ENCODE measurements around the gene ZNF710. TPM values are rescaled to one million over a fixed set of nuclear protein-coding genes. Genes with fewer than 3 reads are reported as not detected.
"Not testable (repeated sequence)": the region's sequence is repeated elsewhere in the genome, so short reads cannot be mapped to it uniquely, and the experiment has no call there.

ZNF710 gene, protein sequence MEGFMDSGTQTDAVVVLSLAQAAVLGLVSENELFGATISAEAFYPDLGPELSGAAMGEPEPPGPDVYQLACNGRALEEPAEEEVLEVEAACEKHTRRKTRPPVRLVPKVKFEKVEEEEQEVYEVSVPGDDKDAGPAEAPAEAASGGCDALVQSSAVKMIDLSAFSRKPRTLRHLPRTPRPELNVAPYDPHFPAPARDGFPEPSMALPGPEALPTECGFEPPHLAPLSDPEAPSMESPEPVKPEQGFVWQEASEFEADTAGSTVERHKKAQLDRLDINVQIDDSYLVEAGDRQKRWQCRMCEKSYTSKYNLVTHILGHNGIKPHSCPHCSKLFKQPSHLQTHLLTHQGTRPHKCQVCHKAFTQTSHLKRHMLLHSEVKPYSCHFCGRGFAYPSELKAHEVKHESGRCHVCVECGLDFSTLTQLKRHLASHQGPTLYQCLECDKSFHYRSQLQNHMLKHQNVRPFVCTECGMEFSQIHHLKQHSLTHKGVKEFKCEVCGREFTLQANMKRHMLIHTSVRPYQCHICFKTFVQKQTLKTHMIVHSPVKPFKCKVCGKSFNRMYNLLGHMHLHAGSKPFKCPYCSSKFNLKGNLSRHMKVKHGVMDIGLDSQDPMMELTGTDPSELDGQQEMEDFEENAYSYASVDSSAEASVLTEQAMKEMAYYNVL
- 22.4 TPM for polyA plus RNA-seq (2013, experiment 1 of 2)
- polyA plus RNA-seq (2013, experiment 2 of 2) = 20.4 TPM

GRCh38 chr15:90001062-90001682 lies at the start of gene ZNF710:
Gene ZNF710, plus strand, starts transcription at chr15:90001324. Its CDS starts 65,814 bp downstream, at chr15:90067138.
- Histone ChIP-seq H3K4me3 (ENCODE audit: low read length) (peak within 1 kb of the TSS; percentile 80), H3K9me3 (ENCODE audit: insufficient read depth, low read depth, low read length) (no peaks in the 10 kb centered on the region), H3K27me3 (ENCODE audit: insufficient read depth, low read length) (0 out of 2 replicates have a peak, but pooled peaks cover 5% of the 10 kb centered on the region), H3K27ac (ENCODE audit: low read depth, low read length) (peak within 1 kb of the TSS; percentile 77), H3K9ac (ENCODE audit: low read depth, low read length) (peak within 1 kb of the TSS; percentile 64), H3K36me3 (ENCODE audit: insufficient read depth, low read length) (no peaks in the 10 kb centered on the region), H3K4me1 (ENCODE audit: insufficient read depth, low read length) (peaks cover 35% of the 10 kb centered on the region)
- under 1% methylated on average over 37 of the region's 42 CpGs for WGBS

DNA sequence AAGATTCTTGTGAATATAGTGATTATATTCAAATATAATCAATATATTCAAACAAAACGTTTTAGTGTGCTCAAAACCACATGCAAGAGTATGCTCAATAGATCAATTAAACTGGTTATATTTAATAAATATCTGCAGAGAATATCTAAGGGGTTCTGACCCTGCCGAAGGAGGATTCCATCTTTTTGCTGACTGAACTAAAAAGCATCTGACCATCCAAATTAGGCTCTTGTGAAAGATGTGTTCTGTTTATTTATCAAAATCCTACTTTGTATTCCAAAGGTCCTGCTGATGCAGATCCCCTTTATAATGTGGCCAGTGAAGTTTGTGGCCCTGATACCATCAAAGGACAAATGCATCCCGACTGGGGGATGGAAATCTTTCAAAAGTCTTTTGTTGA lies 46.6 kb upstream of the ZNF710 start:
- H3K27ac ChIP-seq (ENCODE audit: low read depth, low read length) = no peak overlapping the region
- H3K4me3 ChIP-seq (ENCODE audit: low read length) = no peak overlapping the region
- H3K27me3 ChIP-seq (ENCODE audit: insufficient read depth, low read length) = no peaks in the 10 kb centered on the region
- 96% methylated on average over 2 of the region's 3 CpGs for WGBS
- no peaks in the 10 kb centered on the region for H3K9me3 ChIP-seq (ENCODE audit: insufficient read depth, low read depth, low read length)
- no peak overlapping the region for H3K9ac ChIP-seq (ENCODE audit: low read depth, low read length)
- H3K36me3 ChIP-seq (ENCODE audit: insufficient read depth, low read length) = no peaks in the 10 kb centered on the region
- H3K4me1 ChIP-seq (ENCODE audit: insufficient read depth, low read length) = no peaks in the 10 kb centered on the region

DNA sequence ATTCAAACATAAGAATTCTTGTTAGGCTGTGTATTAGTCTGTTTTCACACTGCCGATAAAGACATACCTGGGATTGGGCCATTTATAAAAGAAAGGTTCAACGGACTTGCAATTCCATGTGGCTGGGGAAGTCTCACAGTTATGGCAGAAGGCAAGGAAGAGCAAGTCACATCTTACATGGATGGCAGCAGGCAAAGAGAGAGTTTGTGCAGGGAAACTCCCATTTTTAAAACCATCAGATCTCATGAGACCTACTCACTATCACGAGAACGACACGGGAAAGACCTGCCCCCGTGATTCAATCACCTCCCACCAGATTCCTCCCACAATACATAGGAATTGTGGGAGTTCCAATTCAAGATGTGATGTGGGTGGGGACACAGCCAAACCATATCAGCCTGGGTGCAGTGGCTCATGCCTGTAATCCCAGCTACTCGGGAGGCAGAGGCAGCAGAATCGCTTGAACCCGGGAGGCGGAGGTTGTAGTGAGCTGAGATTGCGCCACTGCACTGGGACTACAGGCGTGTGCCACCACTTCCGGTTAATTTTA lies 45.6 kb upstream of the ZNF710 start:
- not testable (repeated sequence) for H3K9ac ChIP-seq (ENCODE audit: low read depth, low read length); H3K27ac ChIP-seq (ENCODE audit: low read depth, low read length); H3K4me3 ChIP-seq (ENCODE audit: low read length); H3K36me3 ChIP-seq (ENCODE audit: insufficient read depth, low read length); H3K4me1 ChIP-seq (ENCODE audit: insufficient read depth, low read length); H3K27me3 ChIP-seq (ENCODE audit: insufficient read depth, low read length); H3K9me3 ChIP-seq (ENCODE audit: insufficient read depth, low read depth, low read length)
- WGBS = 96% methylated on average over 12 of the region's 13 CpGs

GRCh38 chr15:89958107-89958805 lies 42.9 kb upstream of the ZNF710 start:
- H3K9ac ChIP-seq (ENCODE audit: low read depth, low read length) = no peak overlapping the region
- H3K36me3 ChIP-seq (ENCODE audit: insufficient read depth, low read length) = no peaks in the 10 kb centered on the region
- H3K27ac ChIP-seq (ENCODE audit: low read depth, low read length) = no peak overlapping the region
- H3K4me1 ChIP-seq (ENCODE audit: insufficient read depth, low read length) = no peaks in the 10 kb centered on the region
- H3K27me3 ChIP-seq (ENCODE audit: insufficient read depth, low read length) = no peaks in the 10 kb centered on the region
- H3K4me3 ChIP-seq (ENCODE audit: low read length) = no peak overlapping the region
- H3K9me3 ChIP-seq (ENCODE audit: insufficient read depth, low read depth, low read length) = no peaks in the 10 kb centered on the region
- WGBS = 92% methylated on average over 18 of the region's 18 CpGs

- H3K27ac ChIP-seq (ENCODE audit: low read depth, low read length) = no peak overlapping the region
- H3K36me3 ChIP-seq (ENCODE audit: insufficient read depth, low read length) = no peaks in the 10 kb centered on the region
- no peaks in the 10 kb centered on the region for H3K9me3 ChIP-seq (ENCODE audit: insufficient read depth, low read depth, low read length)
- no peaks in the 10 kb centered on the region for H3K27me3 ChIP-seq (ENCODE audit: insufficient read depth, low read length)
- H3K9ac ChIP-seq (ENCODE audit: low read depth, low read length) = no peak overlapping the region
- no peaks in the 10 kb centered on the region for H3K4me1 ChIP-seq (ENCODE audit: insufficient read depth, low read length)
- 95% methylated on average over 11 of the region's 11 CpGs for WGBS
- H3K4me3 ChIP-seq (ENCODE audit: low read length) = no peak overlapping the region
Observed at GRCh38 chr15:89963301-89964231, 37.6 kb upstream of the ZNF710 start.

GRCh38 chr15:89964232-89964954 lies 36.7 kb upstream of the ZNF710 start:
- no peaks in the 10 kb centered on the region for H3K36me3 ChIP-seq (ENCODE audit: insufficient read depth, low read length)
- no peak overlapping the region for H3K27ac ChIP-seq (ENCODE audit: low read depth, low read length)
- no peaks in the 10 kb centered on the region for H3K9me3 ChIP-seq (ENCODE audit: insufficient read depth, low read depth, low read length)
- no peaks in the 10 kb centered on the region for H3K27me3 ChIP-seq (ENCODE audit: insufficient read depth, low read length)
- H3K4me1 ChIP-seq (ENCODE audit: insufficient read depth, low read length) = no peaks in the 10 kb centered on the region
- 95% methylated on average over 3 of the region's 3 CpGs for WGBS
- H3K9ac ChIP-seq (ENCODE audit: low read depth, low read length) = no peak overlapping the region
- no peak overlapping the region for H3K4me3 ChIP-seq (ENCODE audit: low read length)

- no peaks in the 10 kb centered on the region for H3K4me1 ChIP-seq (ENCODE audit: insufficient read depth, low read length)
- H3K27ac ChIP-seq (ENCODE audit: low read depth, low read length) = no peak overlapping the region
- no peak overlapping the region for H3K4me3 ChIP-seq (ENCODE audit: low read length)
- no peak overlapping the region for H3K9ac ChIP-seq (ENCODE audit: low read depth, low read length)
- H3K36me3 ChIP-seq (ENCODE audit: insufficient read depth, low read length) = no peaks in the 10 kb centered on the region
- H3K27me3 ChIP-seq (ENCODE audit: insufficient read depth, low read length) = no peaks in the 10 kb centered on the region
- no peaks in the 10 kb centered on the region for H3K9me3 ChIP-seq (ENCODE audit: insufficient read depth, low read depth, low read length)
- WGBS = 89% methylated on average over 4 of the region's 4 CpGs
Observed at GRCh38 chr15:89967881-89968280, 33.2 kb upstream of the ZNF710 start.

- H3K27me3 ChIP-seq (ENCODE audit: insufficient read depth, low read length) = no peaks in the 10 kb centered on the region
- no peak overlapping the region for H3K9ac ChIP-seq (ENCODE audit: low read depth, low read length)
- H3K4me3 ChIP-seq (ENCODE audit: low read length) = no peak overlapping the region
- H3K4me1 ChIP-seq (ENCODE audit: insufficient read depth, low read length) = no peaks in the 10 kb centered on the region
- H3K27ac ChIP-seq (ENCODE audit: low read depth, low read length) = no peak overlapping the region
- H3K9me3 ChIP-seq (ENCODE audit: insufficient read depth, low read depth, low read length) = no peaks in the 10 kb centered on the region
- no peaks in the 10 kb centered on the region for H3K36me3 ChIP-seq (ENCODE audit: insufficient read depth, low read length)
- WGBS = 19% methylated on average over 4 of the region's 4 CpGs
Observed at GRCh38 chr15:89971592-89971997, 29.5 kb upstream of the ZNF710 start.

DNA sequence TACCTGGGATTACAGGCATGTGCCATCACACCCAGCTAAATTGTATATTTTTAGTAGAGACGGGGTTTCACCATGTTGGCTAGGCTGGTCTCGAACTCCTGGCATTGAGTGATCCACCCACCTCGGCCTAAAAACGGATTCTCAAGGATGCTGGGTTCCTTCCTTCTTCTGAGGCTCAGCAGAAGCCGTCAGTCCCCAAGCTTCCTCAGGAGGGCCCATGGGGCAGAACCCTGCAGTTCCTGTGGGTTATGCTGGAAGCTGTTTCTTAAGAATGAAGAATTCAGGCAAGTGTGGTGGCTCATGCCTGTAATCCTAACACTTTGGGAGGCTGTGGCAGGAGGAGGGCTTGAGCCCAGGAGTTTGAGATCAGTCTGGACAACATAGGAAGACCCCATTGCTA lies 29.0 kb upstream of the ZNF710 start:
- Histone ChIP-seq H3K27ac (ENCODE audit: low read depth, low read length) (no peak overlapping the region), H3K9ac (ENCODE audit: low read depth, low read length) (no peak overlapping the region), H3K36me3 (ENCODE audit: insufficient read depth, low read length) (no peaks in the 10 kb centered on the region), H3K9me3 (ENCODE audit: insufficient read depth, low read depth, low read length) (peaks cover 2% of the 10 kb centered on the region; the same call in 1 of the 2 replicates), H3K4me1 (ENCODE audit: insufficient read depth, low read length) (no peaks in the 10 kb centered on the region), H3K27me3 (ENCODE audit: insufficient read depth, low read length) (no peaks in the 10 kb centered on the region), H3K4me3 (ENCODE audit: low read length) (no peak overlapping the region)
- 83% methylated on average over 5 of the region's 5 CpGs for WGBS
